Left lung (tissue), 10 donors: ENCODE results near the gene EML4. TPM values are rescaled to one million over a fixed set of nuclear protein-coding genes. Genes with fewer than 3 reads are reported as not detected.
A peak's percentile ranks its signal among the peaks of the same experiment; 100 is the strongest.

Experiments used
- ATAC-seq: fragments of 200-7000 bp; cut with Tn5 transposase; one replicate; pipeline ENCODE4 v1.9.1; 2020; ENCODE audit warnings: moderate library complexity
- DNase-seq, 4 donors: peaks; one replicate each; pipeline ENCODE4 v3.0.0-alpha.2; 2013 to 2020
- H3K27ac ChIP-seq, 2 donors: fragments of 200-600 bp; sonication (generic) in 1 of 2; one replicate each; pipeline versions ENCODE4 v1.5.0 to v1.8.0; 2020 to 2021
- H3K27me3 ChIP-seq, 2 donors: fragments of 200-600 bp; sonication (generic) in 1 of 2; one replicate each; pipeline versions ENCODE4 v1.5.0 to v1.8.0; 2020 to 2021
- H3K36me3 ChIP-seq, 2 donors: fragments of 200-600 bp; sonication (generic) in 1 of 2; one replicate each; pipeline versions ENCODE4 v1.5.0 to v1.8.0; 2020 to 2021
- H3K4me1 ChIP-seq, 2 donors: fragments of 200-600 bp; one replicate each; pipeline ENCODE4 v1.8.0; 2021
- H3K4me3 ChIP-seq, 2 donors: fragments of 200-600 bp; sonication (generic) in 1 of 2; one replicate each; pipeline versions ENCODE4 v1.5.0 to v1.8.0; 2020 to 2021; ENCODE audit warnings: mild to moderate bottlenecking in 1 of 2
- H3K9me3 ChIP-seq, 2 donors: fragments of 200-600 bp; sonication (generic) in 1 of 2; one replicate each; pipeline versions ENCODE4 v1.5.0 to v1.8.0; 2020 to 2021
- CTCF ChIP-seq, 2 donors: fragments of 200-600 bp; sonication (generic) in 1 of 2; IDR thresholded peaks; one replicate each; pipeline versions ENCODE4 v1.5.0 to v1.8.0; 2021; ENCODE audit warnings: antibody characterized with exemption in 2 of 2
- intact Hi-C, 2 donors: fragments of 100-400 bp; cut with DNase I; formaldehyde crosslinking; loops; one replicate each; pipeline versions ENCODE4 v1.11.2 to v1.14.2; 2022
- polyA plus RNA-seq, 6 donors: library from polyadenylated mRNA; unstranded; fragments of 120-200 nt; gene quantifications; one replicate each; pipeline ENCODE4 v1.2.1, GENCODE V29; 2013; ENCODE audit not compliant: insufficient read length in 6 of 6
- total RNA-seq, 2 donors: library from RNA; stranded (reverse); fragmentation: NEBNext Ultra II Directional; extraction: Animal tissue kit (Norgen Biotek cat#: 25700); gene quantifications; one replicate each; pipeline ENCODE4 v1.2.1, GENCODE V29; 2021
- donor health status: DM: no; HTN: yes; CAD: no.
- donor health status: DM: no; HTN: no; CAD: no.

EML4 gene
- total and polyA plus RNA-seq, 8 donors = 77.5 to 110 (median 89.5) TPM

GRCh38 chr2:42325609-42326008, 156.5 kb downstream of the EML4 start:
- Histone ChIP-seq H3K9me3 (no peaks in the 10 kb centered on the region), H3K36me3 (peaks cover 0 to 66% of the 10 kb centered on the region in 2 donors), H3K4me1 (no peaks in the 10 kb centered on the region), H3K27ac (no peak overlapping the region), H3K4me3 (no peak overlapping the region), H3K27me3 (no peaks in the 10 kb centered on the region)
- ATAC-seq = no peak
- TF ChIP-seq CTCF (IDR thresholded peaks at IDR 0.05) = no peak
- intact Hi-C loops = no loop called here
- no peak for DNase-seq

GRCh38 chr2:42327125-42327524, 158.0 kb downstream of the EML4 start:
- Histone ChIP-seq H3K27ac (no peak overlapping the region), H3K27me3 (no peaks in the 10 kb centered on the region), H3K4me3 (no peak overlapping the region), H3K4me1 (no peaks in the 10 kb centered on the region), H3K36me3 (peaks cover 0 to 73% of the 10 kb centered on the region in 2 donors), H3K9me3 (no peaks in the 10 kb centered on the region)
- ATAC-seq (peak; percentile 65), DNase-seq (no peak)
- no peak for TF ChIP-seq CTCF (IDR thresholded peaks at IDR 0.05)
- intact Hi-C loops = no loop called here

- Histone ChIP-seq H3K36me3 (peaks cover 0 to 85% of the 10 kb centered on the region in 2 donors), H3K27ac (no peak overlapping the region), H3K4me1 (no peaks in the 10 kb centered on the region), H3K4me3 (no peak overlapping the region), H3K9me3 (no peaks in the 10 kb centered on the region), H3K27me3 (no peaks in the 10 kb centered on the region)
- intact Hi-C loops = no loop called here
- peak; percentile 53 for ATAC-seq
- peak in 1 of 2 donors; percentile 15 for TF ChIP-seq CTCF (IDR thresholded peaks at IDR 0.05)
- DNase-seq = peak in 1 of 4 donors; percentile 28
Measured at GRCh38 chr2:42328148-42328833, 159.1 kb downstream of the EML4 start.

- Histone ChIP-seq H3K36me3 (peaks cover 0 to 90% of the 10 kb centered on the region in 2 donors), H3K27ac (no peak overlapping the region), H3K27me3 (no peaks in the 10 kb centered on the region), H3K4me3 (no peak overlapping the region), H3K9me3 (no peaks in the 10 kb centered on the region), H3K4me1 (no peaks in the 10 kb centered on the region)
- TF ChIP-seq CTCF (IDR thresholded peaks at IDR 0.05) = no peak
- DNase-seq = no peak
- ATAC-seq = no peak
- intact Hi-C loops = no loop called here
Measured at GRCh38 chr2:42328923-42329322, 159.8 kb downstream of the EML4 start.

GRCh38 chr2:42329736-42330135, 160.6 kb downstream of the EML4 start:
- no peaks in the 10 kb centered on the region for H3K27me3 ChIP-seq
- DNase-seq (no peak), ATAC-seq (no peak)
- no peak overlapping the region for H3K27ac ChIP-seq
- TF ChIP-seq CTCF (IDR thresholded peaks at IDR 0.05) = no peak
- H3K36me3 ChIP-seq = peaks cover 0 to 90% of the 10 kb centered on the region in 2 donors
- no peaks in the 10 kb centered on the region for H3K4me1 ChIP-seq
- no peaks in the 10 kb centered on the region for H3K9me3 ChIP-seq
- intact Hi-C loops = loop anchor here in 1 of 2 donors (10.0 kb wide), 1 partner anchor 235 kb away; no protein-coding TSS in a partner anchor
- H3K4me3 ChIP-seq = no peak overlapping the region
